Gastroesophageal sphincter (tissue), 4 donors: ENCODE data around the gene POP4. TPM values are rescaled to one million over a fixed set of nuclear protein-coding genes. Genes with fewer than 3 reads are reported as not detected.

Source experiments
- ATAC-seq: fragments of 150-250 bp; one replicate; pipeline ENCODE4 v1.9.1; 2016; ENCODE audit warnings: mild to moderate bottlenecking, moderate library complexity
- H3K27ac ChIP-seq, 4 donors: fragments of 200-600 bp; sonication (generic) in 3 of 4; 1 replicate in 3 of 4; 2 replicates in 1 of 4; pipeline ENCODE4 v1.5.1; 2016 to 2019
- H3K27me3 ChIP-seq: fragments of 200-600 bp; sonication (generic); one replicate; pipeline ENCODE4 v1.5.1; 2019
- H3K36me3 ChIP-seq, 2 donors: fragments of 200-600 bp; sonication (generic); one replicate each; pipeline ENCODE4 v1.5.1; 2019; ENCODE audit warnings: control low read depth in 1 of 2
- H3K4me1 ChIP-seq, 3 donors: fragments of 200-600 bp; sonication (generic); 1 replicate in 2 of 3; 2 replicates in 1 of 3; pipeline ENCODE4 v1.5.1; 2016 to 2019; ENCODE audit warnings: control low read depth in 2 of 3
- H3K4me3 ChIP-seq, 2 donors: fragments of 200-600 bp; sonication (generic); one replicate each; pipeline ENCODE4 v1.5.1; 2019; ENCODE audit warnings: mild to moderate bottlenecking in 1 of 2, moderate library complexity in 1 of 2
- H3K9me3 ChIP-seq, 3 donors: fragments of 200-600 bp; sonication (generic); one replicate each; pipeline ENCODE4 v1.5.1; 2017 to 2019; ENCODE audit warnings: control low read depth in 2 of 3
- EP300 ChIP-seq: sonication (generic); formaldehyde crosslinking; IDR thresholded peaks from one replicate; pipeline ENCODE4 v1.6.1; 2017; ENCODE audit warnings: antibody characterized with exemption, mild to moderate bottlenecking
- POLR2A ChIP-seq, 2 donors: fragments of 450-650 bp; IDR thresholded peaks; one replicate each; pipeline ENCODE4 v1.6.1; 2017; ENCODE audit warnings: antibody characterized with exemption in 2 of 2, mild to moderate bottlenecking in 2 of 2, moderate library complexity in 1 of 2
- POLR2AphosphoS5 ChIP-seq: sonication (generic); formaldehyde crosslinking; IDR thresholded peaks from one replicate; pipeline ENCODE4 v1.6.1; 2017; ENCODE audit warnings: antibody characterized with exemption
- WGBS, 2 donors: methylation state at CpG; one replicate each; pipeline ENCODE4 v1.1.5; 2018; ENCODE audit warnings: low coverage in 1 of 2; 5-methylcytosine and 5-hydroxymethylcytosine counted together
- total RNA-seq, 4 donors: library from RNA; depleted of rRNA; stranded (reverse); fragments of >200 nt; gene quantifications; one replicate each; pipeline ENCODE4 v1.1.0, GENCODE V29; 2016
- TF ChIP-seq, protein P1 (sequence below), 4 experiments: fragments of 200-600 bp in 2 of 4; fragments of 450-650 bp in 2 of 4; sonication (generic) in 1 of 4; IDR thresholded peaks; one replicate each; pipeline ENCODE4 v1.5.1; 2017 to 2019; ENCODE audit warnings: antibody characterized with exemption in 4 of 4, mild to moderate bottlenecking in 2 of 4, moderate library complexity in 2 of 4

POP4 gene
- total RNA-seq, 4 donors from 2014 or later = 41.4 to 79.7 (median 61.7) TPM

DNA sequence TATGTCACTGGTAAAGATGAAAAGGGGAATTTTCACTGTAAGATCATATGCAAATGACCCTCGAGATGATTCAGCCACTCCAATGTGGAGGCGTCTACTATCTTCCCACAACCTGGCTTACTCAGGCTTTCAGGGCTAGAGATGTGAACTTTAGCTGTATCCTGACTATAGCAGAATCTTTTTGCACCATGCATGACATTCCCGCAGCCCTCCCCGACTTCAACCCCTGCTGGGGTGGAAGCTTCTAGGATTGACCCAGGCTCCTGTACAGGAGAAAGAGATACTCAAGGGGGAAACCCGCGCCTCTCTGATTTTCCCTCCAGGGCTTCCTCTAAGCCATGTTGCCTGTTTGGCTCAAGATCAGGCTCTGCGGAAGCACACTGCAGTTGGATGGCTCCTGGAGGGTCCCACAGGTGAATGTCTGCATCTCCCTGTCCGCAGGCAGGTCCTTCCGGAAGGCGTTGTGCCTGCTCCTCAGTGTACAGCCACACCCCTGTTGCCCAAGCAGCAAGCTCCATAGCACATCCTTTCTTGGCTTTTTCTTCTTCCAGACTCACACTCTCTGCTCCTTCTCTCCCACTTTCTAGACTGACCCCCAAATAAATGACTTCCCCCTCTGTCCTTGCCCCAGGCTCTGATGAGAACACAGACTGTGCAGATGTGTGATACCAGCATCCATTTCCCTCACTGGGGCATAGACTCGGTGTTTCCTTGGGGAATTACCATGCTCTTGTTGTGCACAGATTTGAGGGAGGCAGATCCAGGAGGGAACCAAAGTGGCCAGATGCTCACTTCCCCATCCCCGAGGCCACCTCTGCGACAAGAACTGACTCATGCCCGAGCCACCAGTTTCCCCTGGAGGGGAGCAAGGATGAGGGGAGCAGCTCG, 29.1 kb upstream of the POP4 start:
- Histone ChIP-seq H3K27me3 (peaks cover 76% of the 10 kb centered on the region), H3K4me3 (no peak overlapping the region), H3K4me1 (no peaks in the 10 kb centered on the region), H3K27ac (no peak overlapping the region), H3K9me3 (peaks cover 0 to 11% (median 0%) of the 10 kb centered on the region in 3 donors), H3K36me3 (no peaks in the 10 kb centered on the region)
- no peak for ATAC-seq
- TF ChIP-seq POLR2A (IDR thresholded peaks at IDR 0.05) (no peak), POLR2AphosphoS5 (no peak), EP300 (no peak)
- TF ChIP-seq, protein P1, sequence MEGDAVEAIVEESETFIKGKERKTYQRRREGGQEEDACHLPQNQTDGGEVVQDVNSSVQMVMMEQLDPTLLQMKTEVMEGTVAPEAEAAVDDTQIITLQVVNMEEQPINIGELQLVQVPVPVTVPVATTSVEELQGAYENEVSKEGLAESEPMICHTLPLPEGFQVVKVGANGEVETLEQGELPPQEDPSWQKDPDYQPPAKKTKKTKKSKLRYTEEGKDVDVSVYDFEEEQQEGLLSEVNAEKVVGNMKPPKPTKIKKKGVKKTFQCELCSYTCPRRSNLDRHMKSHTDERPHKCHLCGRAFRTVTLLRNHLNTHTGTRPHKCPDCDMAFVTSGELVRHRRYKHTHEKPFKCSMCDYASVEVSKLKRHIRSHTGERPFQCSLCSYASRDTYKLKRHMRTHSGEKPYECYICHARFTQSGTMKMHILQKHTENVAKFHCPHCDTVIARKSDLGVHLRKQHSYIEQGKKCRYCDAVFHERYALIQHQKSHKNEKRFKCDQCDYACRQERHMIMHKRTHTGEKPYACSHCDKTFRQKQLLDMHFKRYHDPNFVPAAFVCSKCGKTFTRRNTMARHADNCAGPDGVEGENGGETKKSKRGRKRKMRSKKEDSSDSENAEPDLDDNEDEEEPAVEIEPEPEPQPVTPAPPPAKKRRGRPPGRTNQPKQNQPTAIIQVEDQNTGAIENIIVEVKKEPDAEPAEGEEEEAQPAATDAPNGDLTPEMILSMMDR (IDR thresholded peaks at IDR 0.05) = no peak
- 59 to 69% methylated on average over 5 to 10 of the region's 15 CpGs for WGBS, 2 donors

DNA sequence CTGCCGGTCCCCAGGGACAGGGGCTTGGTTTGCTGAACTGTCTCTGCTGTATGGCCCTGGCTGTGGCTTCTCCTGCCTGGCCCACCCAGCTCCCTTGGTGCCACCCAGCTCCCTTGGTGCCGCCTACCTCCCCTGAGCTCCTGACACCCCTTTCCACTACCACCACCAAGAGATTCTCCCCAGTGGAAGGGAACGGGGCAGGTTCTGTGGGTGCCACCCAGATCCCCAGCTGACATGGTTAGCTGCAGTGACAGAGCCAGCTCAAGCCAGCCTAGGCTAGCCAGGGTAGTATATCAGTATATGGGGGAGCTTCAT, 28.5 kb upstream of the POP4 start:
- no peak for ATAC-seq
- peaks cover 74% of the 10 kb centered on the region for H3K27me3 ChIP-seq
- H3K36me3 ChIP-seq = no peaks in the 10 kb centered on the region
- whole genome bisulfite sequencing, 2 donors = 20% methylated on average over 1 of the region's 3 CpGs; no CpG with 5 or more reads in 1 of the 2 donors
- no peak overlapping the region for H3K4me3 ChIP-seq
- H3K9me3 ChIP-seq = peaks cover 0 to 11% (median 0%) of the 10 kb centered on the region in 3 donors
- TF ChIP-seq EP300 (no peak), POLR2A (IDR thresholded peaks at IDR 0.05) (no peak), POLR2AphosphoS5 (no peak)
- TF ChIP-seq, protein P1 (IDR thresholded peaks at IDR 0.05) = no peak
- no peak overlapping the region for H3K27ac ChIP-seq
- H3K4me1 ChIP-seq = no peaks in the 10 kb centered on the region

DNA sequence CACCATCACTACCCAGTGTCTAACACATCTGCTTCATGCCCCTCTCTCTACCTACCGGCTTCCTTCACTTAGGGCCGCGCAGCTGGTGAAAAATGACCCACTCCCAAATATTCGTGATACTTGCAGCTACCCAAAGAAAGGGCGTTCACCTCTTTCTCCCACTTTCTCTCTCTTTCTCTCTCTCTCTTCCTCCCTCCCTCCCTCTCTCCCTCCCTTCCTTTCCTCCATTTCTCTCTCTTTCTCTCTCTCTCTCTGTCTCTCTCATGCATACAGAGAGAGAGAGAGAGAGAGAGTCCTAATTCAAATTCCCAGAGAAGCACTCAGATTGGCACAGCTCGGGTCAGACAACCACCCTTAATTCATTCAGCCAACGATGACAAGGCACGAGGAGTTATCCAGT, 27.7 kb upstream of the POP4 start:
- WGBS, 2 donors = 69 to 71% methylated on average over 7 of the region's 8 CpGs
- H3K27me3 ChIP-seq = peaks cover 74% of the 10 kb centered on the region
- H3K9me3 ChIP-seq = peaks cover 0 to 11% (median 0%) of the 10 kb centered on the region in 3 donors
- no peak overlapping the region for H3K27ac ChIP-seq
- H3K4me3 ChIP-seq = no peak overlapping the region
- no peaks in the 10 kb centered on the region for H3K4me1 ChIP-seq
- H3K36me3 ChIP-seq = no peaks in the 10 kb centered on the region
- no peak for ATAC-seq
- TF ChIP-seq, protein P1 (IDR thresholded peaks at IDR 0.05) = no peak
- no peak for TF ChIP-seq POLR2AphosphoS5
- no peak for TF ChIP-seq POLR2A (IDR thresholded peaks at IDR 0.05)
- TF ChIP-seq EP300 = no peak

DNA sequence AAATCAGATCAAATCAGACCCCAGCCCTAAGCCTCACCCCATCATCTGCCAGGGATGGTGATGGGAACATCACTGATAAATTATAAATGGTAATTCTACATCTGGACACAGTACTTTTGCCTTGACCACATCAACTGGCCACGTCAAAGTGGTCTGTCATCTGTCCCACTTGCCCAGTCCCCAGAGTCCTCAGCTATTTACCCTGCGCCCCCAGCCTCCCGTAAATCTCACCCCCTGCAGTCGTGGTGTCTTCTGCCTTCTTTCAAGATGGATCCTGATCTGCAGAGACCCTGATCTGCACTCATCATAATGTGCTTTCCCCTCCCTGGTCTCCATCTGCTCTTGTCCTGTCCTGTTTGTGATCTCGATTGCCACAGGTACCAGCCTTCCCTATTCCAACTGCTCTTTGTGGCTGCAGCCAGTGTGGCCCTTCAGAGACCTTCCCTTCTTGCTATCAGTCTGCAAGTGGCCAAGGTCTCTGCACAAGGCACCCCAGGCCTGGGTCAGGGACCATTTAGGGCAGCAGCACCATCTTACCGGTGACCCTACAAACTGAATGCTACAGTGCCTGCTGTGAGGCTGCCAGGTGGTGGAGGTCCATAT, 26.7 kb upstream of the POP4 start:
- Histone ChIP-seq H3K27ac (no peak overlapping the region), H3K9me3 (peaks cover 0 to 13% (median 0%) of the 10 kb centered on the region in 3 donors), H3K36me3 (no peaks in the 10 kb centered on the region), H3K27me3 (peaks cover 66% of the 10 kb centered on the region), H3K4me1 (no peaks in the 10 kb centered on the region), H3K4me3 (no peak overlapping the region)
- ATAC-seq = no peak
- no peak for TF ChIP-seq POLR2A (IDR thresholded peaks at IDR 0.05)
- no peak for TF ChIP-seq EP300
- no peak for TF ChIP-seq POLR2AphosphoS5
- TF ChIP-seq, protein P1 (IDR thresholded peaks at IDR 0.05) = no peak
- 73 to 75% methylated on average over 2 to 4 of the region's 6 CpGs for WGBS, 2 donors
